GM12878 (cell line): ENCODE measurements around the gene SNX10. TPM values are rescaled to one million over a fixed set of nuclear protein-coding genes. Genes with fewer than 3 reads are reported as not detected.

Source experiments
- HDGF ChIP-seq: fragments of 450-650 bp; IDR thresholded peaks from 2 replicates; pipeline ENCODE4 v1.6.1; 2016; ENCODE audit warnings: antibody characterized with exemption
- IKZF1 ChIP-seq: fragments of 450-650 bp; conservative IDR thresholded peaks from 2 replicates; pipeline ENCODE4 v1.6.1; 2017; ENCODE audit warnings: antibody characterized with exemption, mild to moderate bottlenecking
- MEF2B ChIP-seq: fragments of 450-650 bp; IDR thresholded peaks from 2 replicates; pipeline ENCODE4 v1.6.1; 2018; ENCODE audit warnings: mild to moderate bottlenecking, moderate library complexity; ENCODE audit not compliant: partially characterized antibody, poor library complexity, severe bottlenecking
- MYB ChIP-seq: fragments of 150-350 bp; IDR thresholded peaks from 2 replicates; pipeline ENCODE4 v1.6.1; 2014; ENCODE audit warnings: mild to moderate bottlenecking, low read depth, low read length, borderline replicate concordance
- NRF1 ChIP-seq: conservative IDR thresholded peaks from 2 replicates; pipeline ENCODE4 v1.6.1; 2011; ENCODE audit warnings: mild to moderate bottlenecking, low read depth, low read length, improper control_type of control experiment
- RELA ChIP-seq: fragments of 450-650 bp; IDR thresholded peaks from 2 replicates; pipeline ENCODE4 v1.8.0; 2014; ENCODE audit warnings: borderline replicate concordance; ENCODE audit not compliant: partially characterized antibody
- SIX5 ChIP-seq: IDR thresholded peaks from 2 replicates; pipeline ENCODE4 v1.6.1; 2011; ENCODE audit warnings: mild to moderate bottlenecking, low read depth, low read length, moderate library complexity; ENCODE audit not compliant: severe bottlenecking
- YY1 ChIP-seq: IDR thresholded peaks from 2 replicates; pipeline ENCODE4 v1.6.1; 2011; ENCODE audit warnings: low read depth, mild to moderate bottlenecking, low read length
- ZBED1 ChIP-seq: IDR thresholded peaks from 2 replicates; pipeline ENCODE4 v1.6.1; 2016; ENCODE audit warnings: borderline replicate concordance
- polyA plus RNA-seq, 11 experiments: library from polyadenylated mRNA; depleted of rRNA in 4 of 11; unstranded in 6 of 11; stranded (reverse) in 5 of 11; fragments of >200 nt; fragmentation: Nextera tagmentation in 4 of 11; fragmentation: Illumina TruSeq in 1 of 11; extraction: Ambion mirVana in 4 of 11; extraction: Trizol in 1 of 11; gene quantifications; 1 replicate in 1 of 11; 2 replicates in 10 of 11; pipeline versions ENCODE4 v1.2.1 to v1.2.3, GENCODE V29; 2011 to 2016; ENCODE audit warnings: inconsistent platforms in 2 of 11, missing spikeins in 2 of 11, low read depth in 1 of 11
- total RNA-seq, 4 experiments: library from RNA; depleted of rRNA in 3 of 4; stranded (reverse); fragments of >200 nt in 3 of 4; fragmentation: Illumina TruSeq in 1 of 4; extraction: Trizol in 1 of 4; gene quantifications; 2 replicates each; pipeline versions ENCODE4 v1.2.1 to v1.2.3, GENCODE V29; 2013 to 2021
- TF ChIP-seq, protein P1 (sequence below): fragments of 150-350 bp; IDR thresholded peaks from 2 replicates; pipeline ENCODE4 v1.6.1; 2014; ENCODE audit warnings: mild to moderate bottlenecking, low read depth, low read length
- TF ChIP-seq, protein P2 (sequence below): fragments of 450-650 bp; IDR thresholded peaks from 2 replicates; pipeline ENCODE4 v1.6.1; 2016; ENCODE audit warnings: mild to moderate bottlenecking
- TF ChIP-seq, protein P3 (sequence below): fragments of 450-650 bp; conservative IDR thresholded peaks from 2 replicates; pipeline ENCODE4 v1.6.1; 2017; ENCODE audit warnings: mild to moderate bottlenecking, moderate library complexity
- TF ChIP-seq, protein P4 (sequence below): fragments of 450-650 bp; IDR thresholded peaks from 2 replicates; pipeline ENCODE4 v1.6.1; 2017; ENCODE audit warnings: low read depth, mild to moderate bottlenecking, moderate library complexity
- TF ChIP-seq, protein P5 (sequence below): fragments of 450-650 bp; IDR thresholded peaks from 2 replicates; pipeline ENCODE4 v1.6.1; 2018; ENCODE audit warnings: mild to moderate bottlenecking, low read depth, moderate library complexity; ENCODE audit not compliant: partially characterized antibody
- TF ChIP-seq, protein P6 (sequence below): fragments of 150-350 bp; IDR thresholded peaks from 2 replicates; pipeline ENCODE4 v1.6.1; 2016; ENCODE audit warnings: low read depth, low read length

The SNX10 gene
- total and polyA plus RNA-seq, 10 of the 15 experiments (the other 5 are each of a cell fraction or from before 2014, with no cell fraction given): 22.0 to 56.2 (median 30.1) TPM

DNA sequence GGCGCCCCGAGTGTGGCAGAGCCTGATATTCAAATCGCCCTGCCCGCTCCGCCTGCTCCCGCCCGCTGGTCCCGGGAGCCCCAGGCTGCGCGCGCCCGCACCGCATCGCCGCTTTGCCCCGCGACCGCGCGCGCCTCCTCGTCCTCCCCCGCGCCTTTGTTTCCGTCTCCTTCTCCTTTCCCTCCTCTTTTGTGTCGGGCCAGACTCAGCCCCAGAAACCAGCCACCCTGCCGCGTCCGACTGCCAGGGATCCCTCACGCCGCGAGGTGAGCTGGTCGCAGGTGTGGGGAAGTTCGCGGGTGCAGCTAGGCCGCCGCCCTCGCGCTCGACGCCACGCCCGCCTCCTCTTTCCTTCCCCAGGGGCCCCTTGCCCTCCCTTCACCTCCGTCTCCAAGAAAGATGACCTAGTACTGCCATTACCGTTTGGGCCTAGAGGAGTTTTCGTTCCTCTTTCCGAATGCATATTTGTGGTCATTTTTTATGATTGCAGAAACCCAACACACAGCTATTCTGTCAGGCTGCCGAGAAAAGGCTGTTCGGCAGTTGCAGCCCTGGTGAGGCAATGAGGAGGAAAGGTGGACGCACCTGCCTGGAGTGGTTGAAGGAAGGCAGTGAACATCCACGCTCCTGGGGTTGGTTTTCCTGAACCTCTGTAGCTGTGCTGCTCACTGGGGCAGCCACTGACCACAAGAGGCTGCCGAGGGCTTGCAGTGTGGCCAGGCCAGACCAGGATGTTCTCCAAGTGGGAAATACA, 107.3 kb downstream of the SNX10 start (continued):
- TF ChIP-seq, protein P1, sequence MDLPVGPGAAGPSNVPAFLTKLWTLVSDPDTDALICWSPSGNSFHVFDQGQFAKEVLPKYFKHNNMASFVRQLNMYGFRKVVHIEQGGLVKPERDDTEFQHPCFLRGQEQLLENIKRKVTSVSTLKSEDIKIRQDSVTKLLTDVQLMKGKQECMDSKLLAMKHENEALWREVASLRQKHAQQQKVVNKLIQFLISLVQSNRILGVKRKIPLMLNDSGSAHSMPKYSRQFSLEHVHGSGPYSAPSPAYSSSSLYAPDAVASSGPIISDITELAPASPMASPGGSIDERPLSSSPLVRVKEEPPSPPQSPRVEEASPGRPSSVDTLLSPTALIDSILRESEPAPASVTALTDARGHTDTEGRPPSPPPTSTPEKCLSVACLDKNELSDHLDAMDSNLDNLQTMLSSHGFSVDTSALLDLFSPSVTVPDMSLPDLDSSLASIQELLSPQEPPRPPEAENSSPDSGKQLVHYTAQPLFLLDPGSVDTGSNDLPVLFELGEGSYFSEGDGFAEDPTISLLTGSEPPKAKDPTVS: no peak
- TF ChIP-seq, protein P2, sequence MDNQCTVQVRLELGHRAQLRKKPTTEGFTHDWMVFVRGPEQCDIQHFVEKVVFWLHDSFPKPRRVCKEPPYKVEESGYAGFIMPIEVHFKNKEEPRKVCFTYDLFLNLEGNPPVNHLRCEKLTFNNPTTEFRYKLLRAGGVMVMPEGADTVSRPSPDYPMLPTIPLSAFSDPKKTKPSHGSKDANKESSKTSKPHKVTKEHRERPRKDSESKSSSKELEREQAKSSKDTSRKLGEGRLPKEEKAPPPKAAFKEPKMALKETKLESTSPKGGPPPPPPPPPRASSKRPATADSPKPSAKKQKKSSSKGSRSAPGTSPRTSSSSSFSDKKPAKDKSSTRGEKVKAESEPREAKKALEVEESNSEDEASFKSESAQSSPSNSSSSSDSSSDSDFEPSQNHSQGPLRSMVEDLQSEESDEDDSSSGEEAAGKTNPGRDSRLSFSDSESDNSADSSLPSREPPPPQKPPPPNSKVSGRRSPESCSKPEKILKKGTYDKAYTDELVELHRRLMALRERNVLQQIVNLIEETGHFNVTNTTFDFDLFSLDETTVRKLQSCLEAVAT: peak; percentile 88
- TF ChIP-seq MYB: 0 out of 2 replicates have a peak, but pooled peaks have one; percentile 45
- TF ChIP-seq, protein P3, sequence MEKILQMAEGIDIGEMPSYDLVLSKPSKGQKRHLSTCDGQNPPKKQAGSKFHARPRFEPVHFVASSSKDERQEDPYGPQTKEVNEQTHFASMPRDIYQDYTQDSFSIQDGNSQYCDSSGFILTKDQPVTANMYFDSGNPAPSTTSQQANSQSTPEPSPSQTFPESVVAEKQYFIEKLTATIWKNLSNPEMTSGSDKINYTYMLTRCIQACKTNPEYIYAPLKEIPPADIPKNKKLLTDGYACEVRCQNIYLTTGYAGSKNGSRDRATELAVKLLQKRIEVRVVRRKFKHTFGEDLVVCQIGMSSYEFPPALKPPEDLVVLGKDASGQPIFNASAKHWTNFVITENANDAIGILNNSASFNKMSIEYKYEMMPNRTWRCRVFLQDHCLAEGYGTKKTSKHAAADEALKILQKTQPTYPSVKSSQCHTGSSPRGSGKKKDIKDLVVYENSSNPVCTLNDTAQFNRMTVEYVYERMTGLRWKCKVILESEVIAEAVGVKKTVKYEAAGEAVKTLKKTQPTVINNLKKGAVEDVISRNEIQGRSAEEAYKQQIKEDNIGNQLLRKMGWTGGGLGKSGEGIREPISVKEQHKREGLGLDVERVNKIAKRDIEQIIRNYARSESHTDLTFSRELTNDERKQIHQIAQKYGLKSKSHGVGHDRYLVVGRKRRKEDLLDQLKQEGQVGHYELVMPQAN: peak; percentile 72
- TF ChIP-seq YY1: peak; percentile 77; the same call in 1 of the 2 replicates
- peak; percentile 87 for TF ChIP-seq HDGF
- TF ChIP-seq, protein P4, sequence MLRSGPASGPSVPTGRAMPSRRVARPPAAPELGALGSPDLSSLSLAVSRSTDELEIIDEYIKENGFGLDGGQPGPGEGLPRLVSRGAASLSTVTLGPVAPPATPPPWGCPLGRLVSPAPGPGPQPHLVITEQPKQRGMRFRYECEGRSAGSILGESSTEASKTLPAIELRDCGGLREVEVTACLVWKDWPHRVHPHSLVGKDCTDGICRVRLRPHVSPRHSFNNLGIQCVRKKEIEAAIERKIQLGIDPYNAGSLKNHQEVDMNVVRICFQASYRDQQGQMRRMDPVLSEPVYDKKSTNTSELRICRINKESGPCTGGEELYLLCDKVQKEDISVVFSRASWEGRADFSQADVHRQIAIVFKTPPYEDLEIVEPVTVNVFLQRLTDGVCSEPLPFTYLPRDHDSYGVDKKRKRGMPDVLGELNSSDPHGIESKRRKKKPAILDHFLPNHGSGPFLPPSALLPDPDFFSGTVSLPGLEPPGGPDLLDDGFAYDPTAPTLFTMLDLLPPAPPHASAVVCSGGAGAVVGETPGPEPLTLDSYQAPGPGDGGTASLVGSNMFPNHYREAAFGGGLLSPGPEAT: peak; percentile 82; the same call in 1 of the 2 replicates
- TF ChIP-seq ZBED1: peak; percentile 87; the same call in 1 of the 2 replicates
- TF ChIP-seq SIX5: no peak
- TF ChIP-seq, protein P5, sequence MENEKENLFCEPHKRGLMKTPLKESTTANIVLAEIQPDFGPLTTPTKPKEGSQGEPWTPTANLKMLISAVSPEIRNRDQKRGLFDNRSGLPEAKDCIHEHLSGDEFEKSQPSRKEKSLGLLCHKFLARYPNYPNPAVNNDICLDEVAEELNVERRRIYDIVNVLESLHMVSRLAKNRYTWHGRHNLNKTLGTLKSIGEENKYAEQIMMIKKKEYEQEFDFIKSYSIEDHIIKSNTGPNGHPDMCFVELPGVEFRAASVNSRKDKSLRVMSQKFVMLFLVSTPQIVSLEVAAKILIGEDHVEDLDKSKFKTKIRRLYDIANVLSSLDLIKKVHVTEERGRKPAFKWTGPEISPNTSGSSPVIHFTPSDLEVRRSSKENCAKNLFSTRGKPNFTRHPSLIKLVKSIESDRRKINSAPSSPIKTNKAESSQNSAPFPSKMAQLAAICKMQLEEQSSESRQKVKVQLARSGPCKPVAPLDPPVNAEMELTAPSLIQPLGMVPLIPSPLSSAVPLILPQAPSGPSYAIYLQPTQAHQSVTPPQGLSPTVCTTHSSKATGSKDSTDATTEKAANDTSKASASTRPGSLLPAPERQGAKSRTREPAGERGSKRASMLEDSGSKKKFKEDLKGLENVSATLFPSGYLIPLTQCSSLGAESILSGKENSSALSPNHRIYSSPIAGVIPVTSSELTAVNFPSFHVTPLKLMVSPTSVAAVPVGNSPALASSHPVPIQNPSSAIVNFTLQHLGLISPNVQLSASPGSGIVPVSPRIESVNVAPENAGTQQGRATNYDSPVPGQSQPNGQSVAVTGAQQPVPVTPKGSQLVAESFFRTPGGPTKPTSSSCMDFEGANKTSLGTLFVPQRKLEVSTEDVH: no peak
- TF ChIP-seq IKZF1: peak; percentile 89
- TF ChIP-seq, protein P6, sequence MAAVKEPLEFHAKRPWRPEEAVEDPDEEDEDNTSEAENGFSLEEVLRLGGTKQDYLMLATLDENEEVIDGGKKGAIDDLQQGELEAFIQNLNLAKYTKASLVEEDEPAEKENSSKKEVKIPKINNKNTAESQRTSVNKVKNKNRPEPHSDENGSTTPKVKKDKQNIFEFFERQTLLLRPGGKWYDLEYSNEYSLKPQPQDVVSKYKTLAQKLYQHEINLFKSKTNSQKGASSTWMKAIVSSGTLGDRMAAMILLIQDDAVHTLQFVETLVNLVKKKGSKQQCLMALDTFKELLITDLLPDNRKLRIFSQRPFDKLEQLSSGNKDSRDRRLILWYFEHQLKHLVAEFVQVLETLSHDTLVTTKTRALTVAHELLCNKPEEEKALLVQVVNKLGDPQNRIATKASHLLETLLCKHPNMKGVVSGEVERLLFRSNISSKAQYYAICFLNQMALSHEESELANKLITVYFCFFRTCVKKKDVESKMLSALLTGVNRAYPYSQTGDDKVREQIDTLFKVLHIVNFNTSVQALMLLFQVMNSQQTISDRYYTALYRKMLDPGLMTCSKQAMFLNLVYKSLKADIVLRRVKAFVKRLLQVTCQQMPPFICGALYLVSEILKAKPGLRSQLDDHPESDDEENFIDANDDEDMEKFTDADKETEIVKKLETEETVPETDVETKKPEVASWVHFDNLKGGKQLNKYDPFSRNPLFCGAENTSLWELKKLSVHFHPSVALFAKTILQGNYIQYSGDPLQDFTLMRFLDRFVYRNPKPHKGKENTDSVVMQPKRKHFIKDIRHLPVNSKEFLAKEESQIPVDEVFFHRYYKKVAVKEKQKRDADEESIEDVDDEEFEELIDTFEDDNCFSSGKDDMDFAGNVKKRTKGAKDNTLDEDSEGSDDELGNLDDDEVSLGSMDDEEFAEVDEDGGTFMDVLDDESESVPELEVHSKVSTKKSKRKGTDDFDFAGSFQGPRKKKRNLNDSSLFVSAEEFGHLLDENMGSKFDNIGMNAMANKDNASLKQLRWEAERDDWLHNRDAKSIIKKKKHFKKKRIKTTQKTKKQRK: no peak; the same call in 1 of the 2 replicates
- peak; percentile 92 for TF ChIP-seq MEF2B
- no peak for TF ChIP-seq RELA
- TF ChIP-seq NRF1: 0 out of 2 replicates have a peak, but pooled peaks have one; percentile 0
